ENCODE results near the gene USP8. TPM values are rescaled to one million over a fixed set of nuclear protein-coding genes. Genes with fewer than 3 reads are reported as not detected.
"Not testable (repeated sequence)": the region's sequence is repeated elsewhere in the genome, so short reads cannot be mapped to it uniquely, and the experiment has no call there.

USP8 gene
- total RNA-seq, 2 donors from 2014 or later: 32.4 to 34.6 TPM

GRCh38 chr15:50415752-50416404 lies 8.3 kb upstream of the USP8 start:
- ATAC-seq (no peak), DNase-seq (no peak)
- Histone ChIP-seq H3K4me3 (no peak overlapping the region), H3K27me3 (no peaks in the 10 kb centered on the region), H3K4me1 (no peaks in the 10 kb centered on the region), H3K36me3 (replicated peaks in 1 of 2; ENCODE audit: insufficient read depth in 1 of 2, low read depth in 2 of 2) (no peaks in the 10 kb centered on the region), H3K9me3 (no peaks in the 10 kb centered on the region), H3K27ac (no peak overlapping the region)
- WGBS, 2 donors: 25 to 30% methylated on average over 3 of the region's 3 CpGs
- intact Hi-C loops (cut with DNase I): no loop called here
- TF ChIP-seq POLR2A (IDR thresholded peaks at IDR 0.05): no peak
- TF ChIP-seq CTCF (IDR thresholded peaks at IDR 0.05): no peak

GRCh38 chr15:50416890-50417289 lies 7.3 kb upstream of the USP8 start:
- TF ChIP-seq CTCF (IDR thresholded peaks at IDR 0.05) (no peak), POLR2A (IDR thresholded peaks at IDR 0.05) (no peak)
- no peak for ATAC-seq
- H3K4me1 ChIP-seq: no peaks in the 10 kb centered on the region
- H3K4me3 ChIP-seq: no peak overlapping the region
- no peaks in the 10 kb centered on the region for H3K9me3 ChIP-seq
- intact Hi-C loops (cut with DNase I): no loop called here
- no peaks in the 10 kb centered on the region for H3K27me3 ChIP-seq
- H3K36me3 ChIP-seq (replicated peaks in 1 of 2; ENCODE audit: insufficient read depth in 1 of 2, low read depth in 2 of 2): no peaks in the 10 kb centered on the region
- no peak overlapping the region for H3K27ac ChIP-seq
- no peak for DNase-seq
- 89 to 100% methylated on average over 1 of the region's 1 CpG for WGBS, 2 donors

GRCh38 chr15:50418041-50418583 lies 6.1 kb upstream of the USP8 start:
- H3K9me3 ChIP-seq: no peaks in the 10 kb centered on the region
- DNase-seq (peak in 1 of 4 donors; percentile 20), ATAC-seq (no peak)
- H3K4me3 ChIP-seq: no peak overlapping the region
- no peak overlapping the region for H3K27ac ChIP-seq
- H3K4me1 ChIP-seq: no peaks in the 10 kb centered on the region
- TF ChIP-seq CTCF (IDR thresholded peaks at IDR 0.05): no peak
- TF ChIP-seq POLR2A (IDR thresholded peaks at IDR 0.05): no peak
- no peaks in the 10 kb centered on the region for H3K27me3 ChIP-seq
- intact Hi-C loops (cut with DNase I): no loop called here
- 85 to 91% methylated on average over 5 to 9 of the region's 9 CpGs for WGBS, 2 donors
- no peaks in the 10 kb centered on the region for H3K36me3 ChIP-seq (replicated peaks in 1 of 2; ENCODE audit: insufficient read depth in 1 of 2, low read depth in 2 of 2)

GRCh38 chr15:50425219-50425618 lies 1.0 kb downstream of the USP8 start:
- TF ChIP-seq POLR2A (IDR thresholded peaks at IDR 0.05) (no peak), CTCF (IDR thresholded peaks at IDR 0.05) (no peak)
- WGBS, 2 donors: 5 to 6% methylated on average over 5 of the region's 5 CpGs
- ATAC-seq: no peak
- Histone ChIP-seq H3K27me3 (no peaks in the 10 kb centered on the region), H3K4me1 (peaks cover 31% of the 10 kb centered on the region), H3K9me3 (no peaks in the 10 kb centered on the region), H3K27ac (peak overlapping the region in 3 of 4 donors; percentile 79 to 98 (median 94)), H3K36me3 (replicated peaks in 1 of 2; ENCODE audit: insufficient read depth in 1 of 2, low read depth in 2 of 2) (no peaks in the 10 kb centered on the region), H3K4me3 (peak overlapping the region in 1 of 2 donors; percentile 94)
- intact Hi-C loops (cut with DNase I): no loop called here
- no peak for DNase-seq

- intact Hi-C loops (cut with DNase I); H3K4me3 ChIP-seq; DNase-seq; H3K27me3 ChIP-seq; ATAC-seq; H3K9me3 ChIP-seq; H3K36me3 ChIP-seq (replicated peaks in 1 of 2; ENCODE audit: insufficient read depth in 1 of 2, low read depth in 2 of 2): not testable (repeated sequence)
- Histone ChIP-seq H3K27ac (peak overlapping the region in 1 of 4 donors; percentile 98), H3K4me1 (peaks cover 36% of the 10 kb centered on the region)
- WGBS, 2 donors: 81 to 82% methylated on average over 17 of the region's 17 CpGs
Observed at GRCh38 chr15:50425678-50426246, 1.6 kb downstream of the USP8 start.

Data from body of pancreas (tissue), 4 donors.